ENCODE measurements around the gene ZNF507.

- TF ChIP-seq CTCF (IDR thresholded peaks at IDR 0.05) (no peak), POLR2A (IDR thresholded peaks at IDR 0.05) (no peak)
These were observed 28.3 kb upstream of the ZNF507 start for GRCh38 chr19:32317086-32317485.

Measured in testis (tissue), 2 donors.